HT1080 (cell line): ENCODE measurements around the gene FJX1. TPM values are rescaled to one million over a fixed set of nuclear protein-coding genes. Genes with fewer than 3 reads are reported as not detected.

ENCODE experiments used
- DNase-seq: peaks from one replicate; pipeline ENCODE4 v3.0.0-alpha.2; 2015; ENCODE audit warnings: low read depth
- polyA plus RNA-seq, 2 experiments: library from polyadenylated mRNA; depleted of rRNA; stranded (reverse); fragments of >200 nt; gene quantifications; 2 replicates each; pipeline ENCODE4 v1.2.3, GENCODE V29; 2015
- total RNA-seq: library from RNA; depleted of rRNA; stranded (reverse); fragments of >200 nt; shearing (Covaris generic); gene quantifications from 2 replicates; pipeline ENCODE4 v1.2.3, GENCODE V29; 2014; rRNA removed

The FJX1 gene
- 29.4 and 32.3 TPM in 2 replicates for total RNA-seq
- 16.7 and 20.3 TPM in 2 replicates for polyA plus RNA-seq (2015; cell fraction: cytosol; rRNA removed)
- 14.0 and 14.3 TPM in 2 replicates for polyA plus RNA-seq (2015; cell fraction: nucleus; rRNA removed)

- peak; percentile 88 for DNase-seq
These were observed at the start of gene FJX1 for GRCh38 chr11:35617687-35618496. FJX1 (plus strand) TSS chr11:35618460; CDS start chr11:35618637, 177 bp downstream.

GRCh38 chr11:35571696-35572095 lies 46.6 kb upstream of the FJX1 start:
- DNase-seq: no peak

- DNase-seq: peak; percentile 86
These were observed 38.5 kb upstream of the FJX1 start for GRCh38 chr11:35579557-35580396.

GRCh38 chr11:35580397-35580781 lies 37.9 kb upstream of the FJX1 start:
- no peak for DNase-seq

- no peak for DNase-seq
These were observed 36.2 kb upstream of the FJX1 start for GRCh38 chr11:35582033-35582432.

GRCh38 chr11:35583126-35583525 lies 35.1 kb upstream of the FJX1 start:
- no peak for DNase-seq

GRCh38 chr11:35583843-35584242 lies 34.4 kb upstream of the FJX1 start:
- no peak for DNase-seq

- DNase-seq: peak; percentile 71
These were observed 33.9 kb upstream of the FJX1 start for GRCh38 chr11:35584321-35584720.

GRCh38 chr11:35585416-35585815 lies 32.8 kb upstream of the FJX1 start:
- DNase-seq: no peak

GRCh38 chr11:35586222-35586621 lies 32.0 kb upstream of the FJX1 start:
- no peak for DNase-seq

- no peak for DNase-seq
These were observed 30.3 kb upstream of the FJX1 start for GRCh38 chr11:35587972-35588371.

- peak; percentile 42 for DNase-seq
These were observed 29.6 kb upstream of the FJX1 start for GRCh38 chr11:35588627-35589026.

- DNase-seq: no peak
These were observed 29.0 kb upstream of the FJX1 start for GRCh38 chr11:35589281-35589680.

- DNase-seq: peak; percentile 51
These were observed 27.8 kb upstream of the FJX1 start for GRCh38 chr11:35590412-35590811.

GRCh38 chr11:35593143-35593542 lies 25.1 kb upstream of the FJX1 start:
- DNase-seq: peak; percentile 81

- no peak for DNase-seq
These were observed 23.6 kb upstream of the FJX1 start for GRCh38 chr11:35594680-35595079.

- DNase-seq: no peak
These were observed 19.8 kb upstream of the FJX1 start for GRCh38 chr11:35598254-35599125.

- no peak for DNase-seq
These were observed 17.9 kb upstream of the FJX1 start for GRCh38 chr11:35600331-35600838.

GRCh38 chr11:35602160-35602793 lies 16.0 kb upstream of the FJX1 start:
- no peak for DNase-seq

GRCh38 chr11:35602979-35603378 lies 15.3 kb upstream of the FJX1 start:
- no peak for DNase-seq
